ENCODE measurements around the gene TLNRD1.
A peak's percentile ranks its signal among the peaks of the same experiment; 100 is the strongest.

Gene TLNRD1

GRCh38 chr15:80982839-80983238 lies 17.9 kb upstream of the TLNRD1 start:
- Histone ChIP-seq H3K27me3 (ENCODE audit: low read depth, low read length) (no peaks in the 10 kb centered on the region), H3K27ac (ENCODE audit: low read length) (0 out of 2 replicates have a peak overlapping the region, but pooled peaks have one; percentile 59), H3K36me3 (replicated peaks; ENCODE audit: low read depth, low read length) (peaks cover 44% of the 10 kb centered on the region), H3K9me3 (ENCODE audit: insufficient read depth, low read length) (no peaks in the 10 kb centered on the region), H4K20me1 (ENCODE audit: insufficient read depth, low read length) (peaks cover 58% of the 10 kb centered on the region), H3K79me2 (ENCODE audit: low read length) (peaks cover 82% of the 10 kb centered on the region), H2AFZ (ENCODE audit: low read depth, low read length) (no peak overlapping the region), H3K4me3 (ENCODE audit: low read length) (no peak overlapping the region), H3K9ac (ENCODE audit: low read length) (no peak overlapping the region), H3K4me2 (ENCODE audit: low read length) (0 out of 2 replicates have a peak overlapping the region, but pooled peaks have one; percentile 11), H3K4me1 (ENCODE audit: low read length) (peaks cover 46% of the 10 kb centered on the region)
- TF ChIP-seq EZH2phosphoT487 (IDR thresholded peaks at IDR 0.05; ENCODE audit: low read depth): no peak
- TF ChIP-seq, protein P1, sequence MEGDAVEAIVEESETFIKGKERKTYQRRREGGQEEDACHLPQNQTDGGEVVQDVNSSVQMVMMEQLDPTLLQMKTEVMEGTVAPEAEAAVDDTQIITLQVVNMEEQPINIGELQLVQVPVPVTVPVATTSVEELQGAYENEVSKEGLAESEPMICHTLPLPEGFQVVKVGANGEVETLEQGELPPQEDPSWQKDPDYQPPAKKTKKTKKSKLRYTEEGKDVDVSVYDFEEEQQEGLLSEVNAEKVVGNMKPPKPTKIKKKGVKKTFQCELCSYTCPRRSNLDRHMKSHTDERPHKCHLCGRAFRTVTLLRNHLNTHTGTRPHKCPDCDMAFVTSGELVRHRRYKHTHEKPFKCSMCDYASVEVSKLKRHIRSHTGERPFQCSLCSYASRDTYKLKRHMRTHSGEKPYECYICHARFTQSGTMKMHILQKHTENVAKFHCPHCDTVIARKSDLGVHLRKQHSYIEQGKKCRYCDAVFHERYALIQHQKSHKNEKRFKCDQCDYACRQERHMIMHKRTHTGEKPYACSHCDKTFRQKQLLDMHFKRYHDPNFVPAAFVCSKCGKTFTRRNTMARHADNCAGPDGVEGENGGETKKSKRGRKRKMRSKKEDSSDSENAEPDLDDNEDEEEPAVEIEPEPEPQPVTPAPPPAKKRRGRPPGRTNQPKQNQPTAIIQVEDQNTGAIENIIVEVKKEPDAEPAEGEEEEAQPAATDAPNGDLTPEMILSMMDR (IDR thresholded peaks at IDR 0.05; ENCODE audit: low read depth, low read length): no peak

DNA sequence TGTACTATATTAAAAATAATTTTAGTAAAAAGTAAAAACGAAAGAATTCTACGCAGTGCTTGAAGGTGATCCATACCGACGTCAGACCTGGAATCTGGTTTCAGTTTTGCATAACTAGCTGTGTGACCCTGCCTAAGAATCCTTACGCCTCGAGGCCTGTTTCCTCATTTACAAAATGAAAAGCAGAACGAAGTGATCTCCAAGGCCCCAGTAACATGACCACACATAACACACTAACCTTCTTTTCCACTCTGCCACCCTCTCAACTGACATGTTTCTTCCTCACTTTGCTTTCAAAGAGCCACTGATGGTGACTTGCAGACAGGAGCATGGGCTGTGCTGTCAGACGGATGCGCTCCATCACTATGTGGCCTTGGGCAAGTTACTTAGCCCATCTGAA lies 15.9 kb upstream of the TLNRD1 start:
- H3K4me2 ChIP-seq (ENCODE audit: low read length): 0 out of 2 replicates have a peak overlapping the region, but pooled peaks have one; percentile 10
- H3K4me3 ChIP-seq (ENCODE audit: low read length): no peak overlapping the region
- H3K4me1 ChIP-seq (ENCODE audit: low read length): peaks cover 36% of the 10 kb centered on the region
- H3K9ac ChIP-seq (ENCODE audit: low read length): no peak overlapping the region
- H3K9me3 ChIP-seq (ENCODE audit: insufficient read depth, low read length): no peaks in the 10 kb centered on the region
- H3K36me3 ChIP-seq (replicated peaks; ENCODE audit: low read depth, low read length): peaks cover 36% of the 10 kb centered on the region
- H3K79me2 ChIP-seq (ENCODE audit: low read length): peaks cover 85% of the 10 kb centered on the region
- peak overlapping the region; percentile 4; the same call in 1 of the 2 replicates for H3K27ac ChIP-seq (ENCODE audit: low read length)
- H2AFZ ChIP-seq (ENCODE audit: low read depth, low read length): no peak overlapping the region
- TF ChIP-seq, protein P1 (IDR thresholded peaks at IDR 0.05; ENCODE audit: low read depth, low read length): no peak
- TF ChIP-seq EZH2phosphoT487 (IDR thresholded peaks at IDR 0.05; ENCODE audit: low read depth): no peak
- no peaks in the 10 kb centered on the region for H3K27me3 ChIP-seq (ENCODE audit: low read depth, low read length)
- H4K20me1 ChIP-seq (ENCODE audit: insufficient read depth, low read length): peaks cover 55% of the 10 kb centered on the region

GRCh38 chr15:80985981-80986380 lies 14.7 kb upstream of the TLNRD1 start:
- TF ChIP-seq, protein P1 (IDR thresholded peaks at IDR 0.05; ENCODE audit: low read depth, low read length): no peak
- no peak for TF ChIP-seq EZH2phosphoT487 (IDR thresholded peaks at IDR 0.05; ENCODE audit: low read depth)

GRCh38 chr15:80986487-80986886 lies 14.2 kb upstream of the TLNRD1 start:
- H3K4me2 ChIP-seq (ENCODE audit: low read length): no peak overlapping the region
- no peak overlapping the region for H3K27ac ChIP-seq (ENCODE audit: low read length)
- H3K36me3 ChIP-seq (replicated peaks; ENCODE audit: low read depth, low read length): peaks cover 30% of the 10 kb centered on the region
- no peaks in the 10 kb centered on the region for H3K9me3 ChIP-seq (ENCODE audit: insufficient read depth, low read length)
- H3K9ac ChIP-seq (ENCODE audit: low read length): no peak overlapping the region
- H3K4me1 ChIP-seq (ENCODE audit: low read length): peaks cover 51% of the 10 kb centered on the region
- no peak for TF ChIP-seq EZH2phosphoT487 (IDR thresholded peaks at IDR 0.05; ENCODE audit: low read depth)
- TF ChIP-seq, protein P1 (IDR thresholded peaks at IDR 0.05; ENCODE audit: low read depth, low read length): no peak
- H3K4me3 ChIP-seq (ENCODE audit: low read length): no peak overlapping the region
- peaks cover 79% of the 10 kb centered on the region for H3K79me2 ChIP-seq (ENCODE audit: low read length)
- H4K20me1 ChIP-seq (ENCODE audit: insufficient read depth, low read length): peaks cover 55% of the 10 kb centered on the region
- no peak overlapping the region for H2AFZ ChIP-seq (ENCODE audit: low read depth, low read length)
- H3K27me3 ChIP-seq (ENCODE audit: low read depth, low read length): no peaks in the 10 kb centered on the region

More at GRCh38 chr15:80985981-80986380, 14.7 kb upstream of the TLNRD1 start:
- no peak overlapping the region for H3K27ac ChIP-seq (ENCODE audit: low read length)
- H3K4me1 ChIP-seq (ENCODE audit: low read length): peaks cover 46% of the 10 kb centered on the region
- H2AFZ ChIP-seq (ENCODE audit: low read depth, low read length): no peak overlapping the region
- H3K9me3 ChIP-seq (ENCODE audit: insufficient read depth, low read length): no peaks in the 10 kb centered on the region
- peaks cover 30% of the 10 kb centered on the region for H3K36me3 ChIP-seq (replicated peaks; ENCODE audit: low read depth, low read length)
- no peak overlapping the region for H3K4me3 ChIP-seq (ENCODE audit: low read length)
- no peaks in the 10 kb centered on the region for H3K27me3 ChIP-seq (ENCODE audit: low read depth, low read length)
- H3K9ac ChIP-seq (ENCODE audit: low read length): no peak overlapping the region
- H3K4me2 ChIP-seq (ENCODE audit: low read length): no peak overlapping the region
- H3K79me2 ChIP-seq (ENCODE audit: low read length): peaks cover 79% of the 10 kb centered on the region
- peaks cover 55% of the 10 kb centered on the region for H4K20me1 ChIP-seq (ENCODE audit: insufficient read depth, low read length)

All from OCI-LY3 (cell line).